Activated CD4-positive, alpha-beta T cell treated with anti-CD3 and anti-CD28 coated beads, Interleukin-2, amount 50 U/mL, for 16 hours (primary cell): ENCODE measurements around the gene CTNNA3.

Source experiments
- DNase-seq: peaks from one replicate; pipeline ENCODE4 v3.0.0-alpha.2; 2020

The CTNNA3 gene

GRCh38 chr10:66996996-66997395 lies 699.0 kb downstream of the CTNNA3 start:
- no peak for DNase-seq

DNA sequence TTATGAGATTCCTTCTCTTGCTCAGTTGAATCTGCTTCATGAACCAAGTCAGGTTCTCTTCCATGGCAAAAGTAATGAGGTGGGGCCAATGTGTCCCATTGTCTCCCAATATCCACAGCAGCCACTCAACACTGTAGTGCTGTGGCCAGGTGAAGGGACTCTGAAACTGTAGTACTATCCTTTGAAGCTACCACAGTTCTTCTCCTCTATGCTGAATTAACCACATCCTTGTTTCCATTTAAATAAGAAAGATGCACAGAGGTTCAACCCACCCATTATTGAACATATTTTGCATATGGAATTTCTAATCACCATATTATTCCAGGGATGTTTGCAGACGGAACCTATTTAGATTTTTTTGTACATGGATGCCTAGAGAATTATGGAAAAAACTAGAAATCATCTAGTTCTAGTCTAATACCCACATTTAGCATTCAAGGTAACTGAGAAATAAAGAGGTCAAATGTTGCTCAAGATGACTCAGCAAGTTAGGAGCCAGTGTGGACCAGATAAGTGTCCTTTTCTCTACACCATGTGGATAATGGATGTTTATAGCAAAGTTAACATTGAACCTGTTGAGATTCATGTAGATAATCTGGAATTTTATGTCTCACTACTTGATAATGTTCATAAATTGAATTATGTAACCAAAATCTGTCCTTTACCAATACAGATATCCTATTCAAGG lies 705.7 kb downstream of the CTNNA3 start:
- no peak for DNase-seq

- no peak for DNase-seq
These were observed 712.5 kb downstream of the CTNNA3 start for GRCh38 chr10:66983475-66983818.

DNA sequence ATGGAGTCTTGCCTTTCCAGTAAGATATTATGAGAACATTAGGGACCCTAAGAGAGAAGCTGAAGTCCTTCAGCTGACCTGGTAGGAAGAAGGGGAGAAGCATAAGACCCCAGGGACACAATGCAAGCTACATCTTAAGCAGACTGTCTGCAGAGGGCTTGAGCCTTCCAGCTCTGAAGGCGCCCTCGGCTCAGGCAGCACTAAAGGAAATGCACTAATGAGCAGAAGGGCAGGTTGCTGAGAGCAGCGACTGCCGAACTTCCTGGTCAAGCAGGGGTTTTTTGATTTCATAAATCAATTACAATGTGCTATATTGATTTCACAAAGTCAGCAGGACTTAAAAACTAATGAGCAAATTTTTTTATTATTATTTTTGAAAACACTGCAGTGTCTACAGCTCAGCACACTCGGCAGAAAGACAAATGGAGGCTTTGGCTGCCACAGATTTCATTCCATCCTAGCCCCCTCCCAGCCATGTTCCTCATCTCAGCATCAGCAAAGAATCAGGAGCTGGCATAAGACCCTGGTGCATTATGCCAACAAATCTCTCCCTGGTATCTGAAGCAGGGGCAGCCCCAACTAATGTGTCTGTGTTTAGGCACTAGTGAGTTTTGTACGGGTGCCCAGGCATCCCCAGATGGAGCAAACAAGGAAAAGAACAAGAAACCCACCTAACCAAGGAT lies 713.1 kb downstream of the CTNNA3 start:
- no peak for DNase-seq

GRCh38 chr10:66982053-66982420 lies 714.0 kb downstream of the CTNNA3 start:
- DNase-seq, result no peak

- DNase-seq, result no peak
These were observed 714.5 kb downstream of the CTNNA3 start for GRCh38 chr10:66981361-66982052.

- no peak for DNase-seq
These were observed 715.7 kb downstream of the CTNNA3 start for GRCh38 chr10:66980246-66980815.

DNA sequence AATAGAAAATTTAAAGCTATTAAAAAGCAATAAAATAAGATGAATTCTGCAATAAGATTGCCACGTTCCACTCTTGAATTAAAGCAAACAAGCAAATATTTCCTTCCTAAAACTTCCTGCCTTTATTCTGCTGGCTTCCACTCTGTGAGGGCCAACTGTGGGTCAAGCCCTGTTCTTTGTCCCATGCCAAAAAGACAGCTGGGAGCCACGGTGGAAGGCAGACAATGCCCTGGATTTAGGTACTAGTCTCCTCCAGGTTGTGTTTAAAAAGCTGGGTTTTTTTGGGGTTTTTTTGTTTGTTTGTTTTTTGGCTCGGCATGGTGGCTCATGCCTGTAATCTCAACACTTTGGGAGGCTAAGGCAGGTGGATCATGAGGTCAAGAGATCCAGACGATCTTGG lies 731.0 kb downstream of the CTNNA3 start:
- DNase-seq, result no peak

DNA sequence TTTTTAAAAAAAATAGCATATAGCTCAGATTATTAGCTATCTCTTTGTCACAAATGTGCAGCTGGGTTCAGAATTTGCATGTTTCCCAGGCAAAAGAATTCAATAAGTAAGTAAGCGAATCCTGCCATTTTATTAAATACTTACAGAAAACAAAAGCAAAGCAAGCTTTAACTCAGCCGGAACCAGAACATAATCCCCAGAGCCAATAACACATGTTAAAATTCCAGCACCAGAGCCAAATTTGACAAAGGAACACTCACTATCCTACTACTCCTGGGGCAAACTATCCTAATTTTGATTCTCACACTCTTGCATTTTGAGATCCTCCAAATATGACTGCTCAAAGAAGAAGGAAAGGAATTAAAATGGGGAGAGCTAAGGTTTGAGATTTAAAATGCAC lies 737.5 kb downstream of the CTNNA3 start:
- DNase-seq, result no peak

GRCh38 chr10:66951896-66952295 lies 744.1 kb downstream of the CTNNA3 start:
- no peak for DNase-seq

DNA sequence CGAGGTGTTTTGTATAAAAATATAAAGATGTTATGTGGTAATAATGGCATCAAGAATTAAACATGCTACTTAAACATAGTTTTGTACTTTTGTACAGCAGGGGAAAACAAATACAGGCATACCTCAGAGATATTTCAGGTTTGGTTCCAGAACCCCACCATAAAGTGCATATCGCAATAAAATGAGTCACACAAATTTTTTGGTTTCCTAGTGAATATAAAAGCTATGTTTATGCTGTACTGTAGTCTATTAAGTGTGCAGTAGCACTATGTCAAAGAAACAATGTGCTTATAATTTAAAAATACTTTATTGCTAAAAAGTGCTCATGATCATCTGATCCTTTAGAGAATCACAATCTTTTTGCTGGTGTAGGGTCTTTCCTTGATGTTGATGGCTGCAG lies 752.4 kb downstream of the CTNNA3 start:
- DNase-seq, result no peak

- DNase-seq, result no peak
These were observed 753.6 kb downstream of the CTNNA3 start for GRCh38 chr10:66942407-66942806.

DNA sequence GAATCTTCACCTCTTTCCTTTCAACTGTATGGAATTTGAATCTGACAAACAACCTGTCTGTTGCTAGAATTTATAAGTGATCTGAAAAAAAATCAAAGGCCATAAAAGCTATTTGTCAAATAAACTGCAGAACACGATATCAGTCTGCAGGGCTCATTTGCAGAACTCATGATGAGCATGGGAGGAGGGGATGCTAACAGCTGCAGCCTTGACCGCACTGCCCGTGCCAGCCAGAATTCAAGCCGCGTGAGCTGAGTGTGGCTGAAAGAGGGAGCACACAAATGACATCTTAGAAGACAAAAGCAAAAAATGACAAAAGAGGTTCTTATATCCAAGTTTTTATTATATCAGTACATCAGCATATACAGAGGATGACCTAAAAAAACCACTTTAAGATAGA lies 754.5 kb downstream of the CTNNA3 start:
- no peak for DNase-seq

DNA sequence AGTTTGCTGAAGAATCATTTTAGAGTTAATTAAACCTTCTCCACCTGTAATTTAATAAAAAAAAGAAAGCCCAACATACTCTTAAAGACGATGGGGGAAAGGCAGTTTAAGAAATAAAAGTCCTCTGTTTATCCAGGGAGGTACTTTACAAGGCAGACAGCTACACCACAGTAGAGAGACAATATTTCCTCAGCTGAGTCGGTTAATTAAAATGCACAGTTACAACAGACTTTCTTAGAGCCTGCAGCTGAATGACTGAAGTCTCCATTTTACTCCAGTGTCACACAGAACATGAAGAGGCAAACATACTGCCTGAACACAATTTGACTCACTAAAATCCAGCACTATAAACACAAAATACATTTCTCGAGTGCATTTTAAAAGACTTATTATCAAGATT lies 755.0 kb downstream of the CTNNA3 start:
- DNase-seq, result no peak

DNA sequence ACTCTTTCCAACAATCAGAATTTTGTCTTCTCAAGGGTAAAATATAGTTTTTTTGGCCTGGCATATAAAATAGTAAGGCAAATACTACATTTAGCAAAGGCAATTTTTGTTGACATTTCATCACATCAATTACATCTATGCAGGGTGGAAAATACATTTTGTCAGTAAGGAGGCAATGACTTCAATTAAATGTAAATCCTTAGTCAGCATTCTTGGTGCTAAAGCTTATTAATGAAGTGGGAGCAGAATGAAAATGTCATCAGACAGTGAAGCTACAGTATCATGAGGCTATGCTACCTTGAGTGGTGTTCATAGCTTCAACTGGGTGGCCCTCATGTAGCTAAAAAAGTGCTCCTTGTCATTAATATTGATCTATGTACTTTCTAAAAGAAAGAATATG lies 761.3 kb downstream of the CTNNA3 start:
- DNase-seq, result no peak

DNA sequence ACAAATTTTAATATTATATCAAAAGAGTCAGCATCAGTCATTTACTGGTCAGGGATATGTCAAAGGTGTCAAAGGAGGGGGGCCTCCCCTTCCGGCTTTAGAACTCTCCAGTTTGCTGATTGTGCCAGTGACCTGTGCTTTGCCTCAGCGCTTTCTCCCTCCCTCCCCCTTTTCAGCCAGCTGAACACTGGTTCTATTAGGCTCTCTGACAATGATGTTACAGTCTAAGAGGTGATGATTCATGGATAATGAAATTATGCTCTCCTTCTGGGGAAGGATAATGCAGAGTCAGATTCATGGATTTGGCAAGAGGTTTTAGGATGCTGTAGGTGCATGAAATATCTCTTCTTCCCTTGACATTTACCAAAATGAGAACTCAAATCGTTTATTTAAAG lies 764.0 kb downstream of the CTNNA3 start:
- DNase-seq, result no peak

DNA sequence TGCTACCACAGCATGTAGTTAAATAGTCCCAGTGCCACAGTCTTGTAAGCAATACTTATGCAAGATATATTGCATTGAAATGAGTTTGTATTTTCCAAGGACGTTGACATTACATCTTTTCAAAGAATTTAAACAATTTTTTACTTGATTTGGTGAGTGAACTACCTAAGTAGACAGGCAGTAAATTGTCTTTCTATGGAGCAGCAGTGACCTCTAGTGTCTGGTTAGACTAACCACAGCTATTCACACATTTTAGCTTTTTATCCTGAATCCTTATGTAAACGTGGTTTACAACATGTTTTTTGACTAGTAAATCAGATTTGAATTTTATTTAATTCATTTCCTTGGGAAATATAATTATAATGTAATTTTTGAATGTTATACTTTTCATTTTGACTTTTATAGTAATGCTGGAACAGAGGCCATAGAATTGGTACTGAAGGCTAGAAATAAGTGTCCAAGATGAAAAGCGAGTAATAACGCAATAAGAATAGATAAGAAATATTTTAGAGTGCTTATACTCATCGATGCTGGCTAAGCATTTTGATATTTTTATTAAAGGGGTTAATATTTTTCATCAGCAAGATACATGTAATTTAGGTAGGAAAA lies 764.6 kb downstream of the CTNNA3 start:
- DNase-seq, result peak; percentile 46

DNA sequence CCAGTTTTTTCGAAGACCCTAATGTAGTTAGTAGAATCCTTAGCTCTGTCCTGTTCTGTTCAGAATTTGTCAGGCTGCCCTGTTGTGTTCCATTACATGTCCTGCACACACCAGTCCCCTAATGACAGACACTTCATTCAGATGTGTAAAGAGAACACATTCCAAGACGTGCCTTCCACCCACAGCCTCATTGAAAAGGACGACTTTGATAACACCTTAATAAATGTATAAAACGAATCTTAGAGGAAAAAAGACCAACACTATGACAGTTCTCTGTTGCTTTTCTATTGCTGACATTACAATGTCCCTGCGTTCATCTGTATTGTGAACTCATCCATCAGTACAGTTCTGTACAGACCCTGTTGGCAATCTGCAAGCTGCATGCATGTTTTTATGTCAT lies 766.6 kb downstream of the CTNNA3 start:
- DNase-seq, result no peak

DNA sequence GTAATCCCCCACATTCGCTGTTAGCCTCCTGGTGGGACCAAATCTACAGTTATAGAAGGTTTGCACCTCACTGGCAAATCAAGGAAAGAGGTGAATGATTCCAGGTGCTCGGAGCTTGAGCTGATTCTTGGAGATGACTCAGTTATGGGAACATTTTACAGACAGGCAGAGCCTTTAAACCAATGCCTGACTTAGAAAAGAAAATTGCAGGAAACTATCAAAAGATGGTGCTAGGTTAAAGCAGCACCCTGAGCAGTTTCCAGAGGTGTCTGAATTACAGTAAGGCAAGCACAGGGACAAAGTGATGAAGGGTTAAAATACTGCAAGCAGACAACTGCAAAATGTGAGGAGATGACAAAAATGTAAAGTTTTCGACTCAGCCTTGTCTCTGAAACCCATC lies 767.2 kb downstream of the CTNNA3 start:
- DNase-seq, result no peak

GRCh38 chr10:66927971-66928770 lies 767.8 kb downstream of the CTNNA3 start:
- no peak for DNase-seq

DNA sequence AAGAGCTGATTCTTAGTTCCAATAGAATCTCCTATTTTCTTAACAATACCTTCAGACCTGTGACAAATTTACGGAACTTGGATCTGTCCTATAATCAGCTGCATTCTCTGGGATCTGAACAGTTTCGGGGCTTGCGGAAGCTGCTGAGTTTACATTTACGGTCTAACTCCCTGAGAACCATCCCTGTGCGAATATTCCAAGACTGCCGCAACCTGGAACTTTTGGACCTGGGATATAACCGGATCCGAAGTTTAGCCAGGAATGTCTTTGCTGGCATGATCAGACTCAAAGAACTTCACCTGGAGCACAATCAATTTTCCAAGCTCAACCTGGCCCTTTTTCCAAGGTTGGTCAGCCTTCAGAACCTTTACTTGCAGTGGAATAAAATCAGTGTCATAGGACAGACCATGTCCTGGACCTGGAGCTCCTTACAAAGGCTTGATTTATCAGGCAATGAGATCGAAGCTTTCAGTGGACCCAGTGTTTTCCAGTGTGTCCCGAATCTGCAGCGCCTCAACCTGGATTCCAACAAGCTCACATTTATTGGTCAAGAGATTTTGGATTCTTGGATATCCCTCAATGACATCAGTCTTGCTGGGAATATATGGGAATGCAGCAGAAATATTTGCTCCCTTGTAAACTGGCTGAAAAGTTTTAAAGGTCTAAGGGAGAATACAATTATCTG lies 768.6 kb downstream of the CTNNA3 start:
- no peak for DNase-seq

DNA sequence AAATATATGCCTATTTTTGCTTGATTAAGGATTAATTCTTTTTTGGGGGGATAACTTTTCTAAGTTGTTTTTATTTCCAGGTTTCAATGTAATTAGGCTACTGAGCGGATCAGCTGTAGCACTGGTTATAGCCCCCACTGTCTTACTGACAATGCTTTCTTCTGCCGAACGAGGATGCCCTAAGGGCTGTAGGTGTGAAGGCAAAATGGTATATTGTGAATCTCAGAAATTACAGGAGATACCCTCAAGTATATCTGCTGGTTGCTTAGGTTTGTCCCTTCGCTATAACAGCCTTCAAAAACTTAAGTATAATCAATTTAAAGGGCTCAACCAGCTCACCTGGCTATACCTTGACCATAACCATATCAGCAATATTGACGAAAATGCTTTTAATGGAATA lies 769.2 kb downstream of the CTNNA3 start:
- no peak for DNase-seq
